ENCODE results near the gene MAPK4.
"Not testable (repeated sequence)": the region's sequence is repeated elsewhere in the genome, so short reads cannot be mapped to it uniquely, and the experiment has no call there.

The MAPK4 gene

DNA sequence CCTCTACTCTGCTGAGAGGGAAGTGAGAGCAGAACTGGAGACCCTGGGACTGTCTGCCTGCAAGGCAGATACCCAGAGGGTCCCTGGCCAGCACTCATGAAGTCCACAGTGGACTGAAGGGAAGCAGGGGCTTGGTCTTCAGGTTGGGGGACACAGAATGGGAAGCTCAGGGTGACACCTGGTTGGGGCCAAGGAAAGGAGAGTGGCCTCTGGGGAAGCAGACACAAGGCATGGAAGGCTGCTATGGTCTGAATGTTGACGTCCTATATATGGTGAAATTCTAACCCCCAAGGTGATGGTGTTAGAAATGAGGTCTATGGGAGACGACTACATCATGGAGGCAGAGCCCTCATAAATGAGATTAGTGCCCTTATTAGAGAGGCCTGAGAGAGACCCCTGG lies 190.7 kb downstream of the MAPK4 start:
- DNase-seq (ENCODE audit: low read depth): no peak

DNA sequence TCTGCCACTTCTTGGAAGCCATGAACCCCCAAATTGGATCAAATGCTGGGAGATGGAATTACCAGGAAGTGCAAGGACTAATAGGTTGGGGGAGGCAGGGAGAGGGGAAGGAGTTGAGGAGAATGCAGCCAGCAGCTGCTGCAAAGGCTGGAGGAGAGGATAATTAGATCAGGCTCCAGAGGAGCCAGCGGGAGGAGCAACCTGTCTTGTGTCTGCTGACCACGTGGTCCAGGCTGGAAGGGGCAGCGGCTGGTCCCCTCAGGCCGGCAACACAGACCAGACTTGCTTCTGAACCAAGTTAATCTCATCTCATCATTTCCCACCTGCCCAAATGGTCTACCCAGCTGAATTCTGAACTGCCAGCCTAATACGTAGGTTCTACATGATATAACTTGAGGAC lies 191.6 kb downstream of the MAPK4 start:
- DNase-seq (ENCODE audit: low read depth): no peak

DNA sequence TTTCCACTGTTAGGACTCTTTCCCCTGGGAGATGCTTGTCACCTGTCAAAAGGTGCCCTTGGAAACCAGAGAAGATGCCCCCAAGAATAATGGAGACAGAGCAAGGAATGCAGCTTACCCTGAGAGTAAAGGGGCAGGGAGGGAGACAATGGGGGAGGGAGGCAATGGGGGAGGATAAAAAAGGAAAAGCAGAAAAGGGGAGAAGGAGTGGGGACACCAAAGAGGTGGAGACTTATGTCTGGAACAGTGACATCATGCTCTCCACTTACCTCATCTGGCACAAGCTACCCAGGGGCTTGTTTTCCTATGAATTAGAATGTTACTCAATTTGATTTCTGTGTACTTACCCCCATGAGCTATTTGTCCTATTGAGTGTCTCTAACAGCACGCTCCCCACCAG lies 192.1 kb downstream of the MAPK4 start:
- no peak for DNase-seq (ENCODE audit: low read depth)

DNA sequence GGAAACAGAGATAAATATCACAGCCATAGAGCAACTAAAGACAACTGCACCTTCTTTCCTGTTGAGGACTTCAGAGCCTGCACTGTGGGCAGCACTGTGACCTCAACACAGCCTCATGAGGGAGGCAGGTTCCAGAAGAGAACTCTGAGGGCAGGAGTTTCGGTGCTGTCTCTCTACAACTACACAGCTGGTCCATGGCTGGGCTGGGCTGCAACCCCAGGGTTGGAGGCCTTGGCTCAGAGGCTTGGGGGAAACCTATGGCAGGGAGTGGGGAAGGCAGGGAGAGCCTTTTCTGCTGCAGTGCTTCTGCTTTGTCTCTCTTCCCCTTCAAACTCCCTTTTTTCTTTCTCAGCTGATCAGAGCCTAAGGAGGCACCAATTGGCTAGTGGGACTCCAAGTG lies 193.4 kb downstream of the MAPK4 start:
- DNase-seq (ENCODE audit: low read depth): no peak

DNA sequence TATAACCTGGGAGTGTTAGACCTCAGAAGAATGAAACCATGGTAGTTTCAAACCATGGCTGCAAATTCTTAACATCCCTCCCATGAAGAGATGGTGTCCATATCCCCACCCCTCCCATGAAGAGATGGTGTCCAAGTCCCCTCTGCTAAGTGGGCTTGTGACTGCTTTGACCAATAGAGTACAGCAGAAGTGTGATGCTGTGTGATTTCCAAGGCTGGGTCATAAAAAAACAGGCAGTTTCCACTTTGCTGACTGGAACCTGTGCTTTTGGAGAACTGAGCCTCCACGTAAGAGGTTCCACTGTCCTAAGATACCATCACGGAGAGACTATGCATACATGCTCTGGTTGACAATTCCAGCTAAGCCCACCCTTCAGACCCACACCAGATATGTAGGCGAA lies 194.4 kb downstream of the MAPK4 start:
- no peak for DNase-seq (ENCODE audit: low read depth)

DNA sequence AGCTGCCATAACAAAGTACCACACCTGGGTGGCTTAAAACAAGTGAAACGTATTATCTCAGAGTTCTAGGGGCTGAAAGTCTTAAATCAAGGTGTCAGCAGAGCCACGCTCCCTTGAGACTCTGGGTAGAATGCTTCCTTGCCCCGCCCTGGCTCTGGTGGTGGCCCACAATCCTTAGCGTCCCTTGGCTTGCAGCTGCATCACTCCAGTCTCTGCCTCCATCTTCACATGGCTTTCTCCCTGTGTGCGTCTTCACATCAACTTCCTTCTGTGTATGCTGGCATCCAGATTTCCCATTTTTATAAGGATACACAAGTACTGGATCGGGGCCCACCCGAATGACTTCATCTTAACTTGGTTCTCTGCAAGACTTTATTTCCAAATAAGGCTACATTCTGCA lies 197.5 kb downstream of the MAPK4 start:
- DNase-seq (ENCODE audit: low read depth): no peak

DNA sequence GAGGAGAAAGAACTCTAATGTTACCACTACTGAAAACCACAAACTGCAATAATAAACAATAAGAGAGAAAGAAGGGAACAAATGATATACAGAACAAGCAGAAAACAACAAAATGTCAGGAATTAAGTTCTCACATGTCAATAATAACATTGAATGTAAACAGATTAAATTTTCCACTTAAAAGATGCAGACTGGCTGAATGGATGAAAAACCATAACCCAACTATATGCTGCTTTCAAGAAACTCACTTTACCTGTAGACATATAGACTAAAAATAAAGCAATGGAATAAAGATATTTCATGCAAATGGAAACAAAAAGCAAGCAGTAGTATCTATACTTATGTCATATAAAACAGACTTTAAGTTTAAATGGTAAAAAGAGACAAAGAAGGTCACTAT lies 209.6 kb downstream of the MAPK4 start:
- DNase-seq (ENCODE audit: low read depth): no peak

DNA sequence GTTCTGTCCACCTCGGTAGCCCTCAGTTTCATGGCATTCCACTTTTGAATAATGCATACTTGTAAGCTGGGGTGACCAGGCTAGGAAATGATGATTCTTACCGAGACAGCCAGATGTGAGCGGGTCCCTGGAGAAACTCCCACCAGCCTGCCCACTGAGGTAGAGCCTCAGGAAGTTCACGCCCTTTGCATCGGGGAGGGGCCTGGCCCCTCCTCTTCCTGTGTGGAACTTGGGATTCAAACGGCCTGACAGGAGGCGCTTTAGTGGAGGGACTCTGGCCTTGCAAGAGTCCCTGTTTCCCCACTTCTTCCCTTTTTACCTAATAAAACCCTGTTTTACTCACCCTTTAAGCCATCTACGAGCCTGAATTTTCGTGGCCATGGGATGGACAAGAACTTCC lies 215.3 kb downstream of the MAPK4 start:
- DNase-seq (ENCODE audit: low read depth): no peak

DNA sequence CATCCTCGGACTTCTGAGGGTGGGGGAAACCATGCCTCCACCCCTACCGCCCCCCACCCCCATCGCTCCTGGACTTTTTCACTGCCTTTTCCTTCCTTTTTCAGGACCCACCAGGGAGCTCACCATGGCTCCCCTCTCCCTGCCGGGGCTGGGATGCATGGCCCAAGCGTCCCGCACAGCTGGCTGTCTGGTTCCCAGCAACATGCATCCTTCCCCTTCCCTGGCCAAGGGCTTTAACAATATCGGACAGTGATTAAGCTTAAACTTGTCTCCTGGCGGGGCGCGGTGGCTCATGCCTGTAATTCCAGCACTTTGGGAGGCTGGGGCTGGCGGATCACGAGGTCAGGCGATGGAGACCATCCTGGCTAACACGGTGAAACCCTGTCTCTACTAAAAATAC lies 215.8 kb downstream of the MAPK4 start:
- no peak for DNase-seq (ENCODE audit: low read depth)

DNA sequence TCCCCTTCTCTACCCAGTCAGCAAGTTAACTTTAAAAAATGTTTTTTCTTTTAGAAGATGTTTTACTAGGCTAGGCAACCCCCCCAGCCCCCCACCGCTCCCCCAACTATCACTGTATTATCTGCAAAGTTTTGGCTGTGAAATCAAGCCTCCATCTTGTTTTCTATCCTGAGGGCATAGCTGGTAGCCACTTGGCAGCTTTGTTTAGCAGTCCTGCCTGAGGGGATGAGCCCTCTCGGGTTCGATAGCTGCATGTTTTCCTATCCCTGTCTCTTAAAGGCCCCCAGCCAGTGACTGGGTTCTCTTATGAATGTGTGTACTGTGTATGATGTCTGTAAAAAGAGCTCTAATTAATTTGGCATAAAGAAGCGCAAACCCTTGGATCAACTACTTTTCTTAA lies 216.5 kb downstream of the MAPK4 start:
- no peak for DNase-seq (ENCODE audit: low read depth)

DNA sequence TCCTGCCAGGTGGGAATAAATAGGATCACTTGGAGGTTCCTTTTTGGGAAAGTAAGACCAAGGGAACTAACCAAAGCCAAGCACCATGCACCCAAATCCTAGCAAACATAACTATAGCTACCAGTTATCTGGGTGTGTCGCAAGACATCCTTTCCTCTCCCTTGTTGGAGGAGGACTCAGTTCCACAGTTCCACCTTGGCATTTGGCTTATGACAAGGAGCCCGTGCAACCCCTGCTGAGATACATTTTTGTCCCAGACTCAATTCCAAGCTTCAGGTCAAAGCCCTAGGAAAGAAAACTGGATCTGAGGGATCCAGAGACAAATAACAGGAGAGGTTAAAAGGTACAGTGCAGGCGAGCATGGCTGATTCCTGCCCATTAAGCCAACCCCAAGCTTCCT lies 219.1 kb downstream of the MAPK4 start:
- not testable (repeated sequence) for DNase-seq (ENCODE audit: low read depth)
